Smooth muscle cell of the brain vasculature (primary cell): ENCODE results near the gene TBC1D10B.

ENCODE experiments used
- DNase-seq: peaks from one replicate; pipeline ENCODE4 v3.0.0-alpha.2; 2012; ENCODE audit warnings: low read depth, low spot score

TBC1D10B gene, protein sequence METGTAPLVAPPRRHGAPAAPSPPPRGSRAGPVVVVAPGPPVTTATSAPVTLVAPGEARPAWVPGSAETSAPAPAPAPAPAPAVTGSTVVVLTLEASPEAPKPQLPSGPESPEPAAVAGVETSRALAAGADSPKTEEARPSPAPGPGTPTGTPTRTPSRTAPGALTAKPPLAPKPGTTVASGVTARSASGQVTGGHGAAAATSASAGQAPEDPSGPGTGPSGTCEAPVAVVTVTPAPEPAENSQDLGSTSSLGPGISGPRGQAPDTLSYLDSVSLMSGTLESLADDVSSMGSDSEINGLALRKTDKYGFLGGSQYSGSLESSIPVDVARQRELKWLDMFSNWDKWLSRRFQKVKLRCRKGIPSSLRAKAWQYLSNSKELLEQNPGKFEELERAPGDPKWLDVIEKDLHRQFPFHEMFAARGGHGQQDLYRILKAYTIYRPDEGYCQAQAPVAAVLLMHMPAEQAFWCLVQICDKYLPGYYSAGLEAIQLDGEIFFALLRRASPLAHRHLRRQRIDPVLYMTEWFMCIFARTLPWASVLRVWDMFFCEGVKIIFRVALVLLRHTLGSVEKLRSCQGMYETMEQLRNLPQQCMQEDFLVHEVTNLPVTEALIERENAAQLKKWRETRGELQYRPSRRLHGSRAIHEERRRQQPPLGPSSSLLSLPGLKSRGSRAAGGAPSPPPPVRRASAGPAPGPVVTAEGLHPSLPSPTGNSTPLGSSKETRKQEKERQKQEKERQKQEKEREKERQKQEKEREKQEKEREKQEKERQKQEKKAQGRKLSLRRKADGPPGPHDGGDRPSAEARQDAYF

DNA sequence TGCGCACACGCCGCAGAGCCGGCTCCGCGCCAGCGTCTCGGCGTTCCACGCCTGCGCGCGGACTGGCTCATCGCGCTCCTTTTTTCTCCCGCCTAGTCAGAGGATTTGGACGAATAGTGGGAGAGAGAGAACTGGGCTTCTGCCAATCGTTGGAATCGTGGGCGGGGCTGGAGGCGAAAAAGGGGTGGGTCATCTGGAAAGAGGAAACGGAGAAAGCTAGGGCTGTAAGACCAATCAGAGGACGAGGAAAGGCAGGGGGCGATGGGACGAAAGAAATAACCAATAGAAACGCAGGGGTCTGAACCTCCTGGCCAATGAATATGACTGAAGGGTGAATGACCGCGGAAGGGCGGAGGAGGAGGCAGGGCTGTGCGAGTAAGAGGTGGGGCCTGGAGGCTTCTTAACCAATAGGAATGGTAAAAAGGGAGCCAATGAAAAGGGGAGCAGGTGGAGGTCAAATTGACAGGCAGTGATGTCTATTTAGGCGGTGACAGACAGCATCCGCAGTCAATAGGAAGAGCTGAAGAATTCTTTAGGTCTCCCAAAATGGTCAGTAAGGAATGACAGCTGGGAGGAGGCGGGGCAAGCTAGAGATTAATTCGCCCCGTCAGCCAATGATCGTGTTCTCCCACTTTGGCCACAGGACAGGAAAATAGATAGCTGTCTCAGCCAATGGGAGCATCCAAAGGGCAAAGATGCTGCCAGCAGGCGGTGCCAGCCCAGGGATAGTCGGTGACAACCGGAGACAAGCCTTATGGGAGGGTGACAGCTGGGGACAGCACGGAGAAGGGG lies at the start of gene TBC1D10B:
TBC1D10B (minus strand) TSS at position 39 of the 792 bp plus-strand sequence. CDS start 311 bp downstream, outside the sequence.
- peak; percentile 99 for DNase-seq

DNA sequence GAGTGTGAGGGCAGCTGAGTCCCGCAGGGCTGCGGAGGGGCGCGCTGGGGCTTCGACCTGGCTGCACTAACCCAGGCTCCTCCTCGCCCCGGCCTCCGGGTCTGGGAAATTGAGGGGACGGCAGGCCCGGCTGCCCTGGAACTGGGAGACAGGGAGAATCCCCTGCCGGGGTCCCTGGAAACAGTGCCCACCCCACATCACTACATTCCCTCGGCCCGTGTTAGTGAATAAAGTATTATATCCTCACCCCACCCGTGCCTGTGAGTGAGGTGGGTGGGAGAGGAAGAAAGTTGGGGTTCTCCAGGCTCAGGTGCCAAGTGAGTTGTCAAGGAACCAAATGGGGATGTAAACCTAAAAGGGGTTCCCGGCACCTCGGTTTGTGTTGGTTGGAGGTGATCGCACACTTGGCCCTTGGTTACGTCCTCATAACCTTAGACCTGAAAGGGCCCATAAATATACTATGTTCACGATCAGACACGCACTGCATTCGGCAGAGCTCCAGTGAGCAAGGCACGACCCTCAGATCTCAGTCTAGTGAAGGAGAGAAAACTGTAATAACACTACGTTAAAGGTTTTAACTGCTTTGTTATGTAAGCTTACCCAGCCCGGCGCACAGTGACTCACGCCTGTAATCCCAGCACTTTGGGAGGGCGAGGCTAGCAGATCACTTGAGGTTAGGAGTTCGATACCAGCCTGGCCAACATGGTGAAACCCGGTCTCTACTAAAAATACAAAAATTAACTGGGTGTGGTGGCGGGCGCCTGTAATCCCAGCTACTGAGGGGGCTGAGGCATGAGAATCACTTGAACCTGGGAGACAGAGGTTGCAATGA lies 48.3 kb upstream of the TBC1D10B start:
- no peak for DNase-seq

DNA sequence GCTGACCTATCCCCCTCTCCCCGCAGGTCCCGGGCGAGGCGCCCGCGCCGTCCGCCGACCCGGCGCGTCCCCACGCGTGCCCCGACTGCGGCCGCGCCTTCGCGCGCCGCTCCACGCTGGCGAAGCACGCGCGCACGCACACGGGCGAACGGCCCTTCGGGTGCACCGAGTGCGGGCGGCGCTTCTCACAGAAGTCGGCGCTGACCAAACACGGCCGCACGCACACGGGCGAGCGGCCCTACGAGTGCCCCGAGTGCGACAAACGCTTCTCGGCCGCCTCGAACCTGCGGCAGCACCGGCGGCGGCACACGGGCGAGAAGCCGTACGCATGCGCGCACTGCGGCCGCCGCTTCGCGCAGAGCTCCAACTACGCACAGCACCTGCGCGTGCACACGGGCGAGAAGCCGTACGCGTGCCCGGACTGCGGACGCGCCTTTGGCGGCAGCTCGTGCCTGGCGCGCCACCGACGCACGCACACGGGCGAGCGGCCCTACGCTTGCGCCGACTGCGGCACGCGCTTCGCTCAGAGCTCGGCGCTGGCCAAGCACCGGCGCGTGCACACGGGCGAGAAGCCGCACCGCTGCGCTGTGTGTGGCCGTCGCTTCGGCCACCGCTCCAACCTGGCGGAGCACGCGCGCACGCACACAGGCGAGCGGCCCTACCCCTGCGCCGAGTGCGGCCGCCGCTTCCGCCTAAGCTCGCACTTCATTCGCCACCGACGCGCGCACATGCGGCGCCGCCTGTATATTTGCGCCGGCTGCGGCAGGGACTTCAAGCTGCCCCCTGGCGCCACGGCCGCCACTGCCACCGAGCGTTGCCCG lies 47.4 kb upstream of the TBC1D10B start:
- DNase-seq, result peak; percentile 60

- no peak for DNase-seq
Measured at GRCh38 chr16:30416624-30417528, 46.6 kb upstream of the TBC1D10B start.

DNA sequence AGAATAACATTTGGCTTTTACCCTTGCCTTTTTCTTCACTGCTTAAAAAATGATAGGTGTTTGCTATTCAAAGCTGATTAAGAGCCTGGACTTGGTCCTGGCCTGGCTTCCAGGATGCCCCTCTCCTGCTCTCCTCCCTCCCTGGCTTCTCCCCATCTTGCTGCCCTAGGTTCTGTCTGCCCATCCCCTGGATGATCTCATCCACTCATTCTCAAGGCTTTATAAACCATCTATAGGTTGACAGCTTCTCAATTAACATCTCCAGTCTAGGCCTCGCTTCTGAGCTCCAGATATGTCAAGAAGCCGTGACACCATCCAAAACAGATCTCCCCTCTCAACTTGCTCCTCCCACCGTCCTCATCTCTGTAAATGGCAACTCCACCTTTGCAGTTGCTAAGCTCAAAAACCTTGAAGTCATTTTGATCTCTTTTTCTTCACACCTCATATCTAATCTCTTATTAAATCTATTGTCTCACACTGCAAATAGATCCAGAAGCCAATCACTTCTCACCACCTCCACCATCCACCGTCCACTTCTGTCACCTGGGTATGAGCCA lies 45.8 kb upstream of the TBC1D10B start:
- DNase-seq, result no peak

DNA sequence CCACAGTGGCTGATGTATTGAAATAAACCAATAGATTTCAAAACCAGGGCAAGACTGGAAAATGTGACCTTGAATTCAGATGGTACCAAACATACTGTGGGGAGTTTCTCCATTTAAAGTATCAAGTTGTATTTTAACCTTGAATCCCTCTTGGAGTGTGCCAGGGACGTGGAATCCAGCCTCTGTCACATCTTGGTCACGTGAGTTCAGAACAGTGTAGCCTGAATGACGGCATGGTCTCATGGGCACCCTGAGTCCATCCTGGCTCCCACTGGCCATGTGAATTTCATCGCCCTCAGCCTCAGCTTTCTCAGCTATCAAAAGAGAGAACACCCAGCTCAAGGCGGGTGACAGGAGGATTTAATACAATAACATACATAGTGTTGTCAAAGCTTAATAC lies 43.9 kb upstream of the TBC1D10B start:
- no peak for DNase-seq

GRCh38 chr16:30413112-30413806 lies 43.0 kb upstream of the TBC1D10B start:
- no peak for DNase-seq

DNA sequence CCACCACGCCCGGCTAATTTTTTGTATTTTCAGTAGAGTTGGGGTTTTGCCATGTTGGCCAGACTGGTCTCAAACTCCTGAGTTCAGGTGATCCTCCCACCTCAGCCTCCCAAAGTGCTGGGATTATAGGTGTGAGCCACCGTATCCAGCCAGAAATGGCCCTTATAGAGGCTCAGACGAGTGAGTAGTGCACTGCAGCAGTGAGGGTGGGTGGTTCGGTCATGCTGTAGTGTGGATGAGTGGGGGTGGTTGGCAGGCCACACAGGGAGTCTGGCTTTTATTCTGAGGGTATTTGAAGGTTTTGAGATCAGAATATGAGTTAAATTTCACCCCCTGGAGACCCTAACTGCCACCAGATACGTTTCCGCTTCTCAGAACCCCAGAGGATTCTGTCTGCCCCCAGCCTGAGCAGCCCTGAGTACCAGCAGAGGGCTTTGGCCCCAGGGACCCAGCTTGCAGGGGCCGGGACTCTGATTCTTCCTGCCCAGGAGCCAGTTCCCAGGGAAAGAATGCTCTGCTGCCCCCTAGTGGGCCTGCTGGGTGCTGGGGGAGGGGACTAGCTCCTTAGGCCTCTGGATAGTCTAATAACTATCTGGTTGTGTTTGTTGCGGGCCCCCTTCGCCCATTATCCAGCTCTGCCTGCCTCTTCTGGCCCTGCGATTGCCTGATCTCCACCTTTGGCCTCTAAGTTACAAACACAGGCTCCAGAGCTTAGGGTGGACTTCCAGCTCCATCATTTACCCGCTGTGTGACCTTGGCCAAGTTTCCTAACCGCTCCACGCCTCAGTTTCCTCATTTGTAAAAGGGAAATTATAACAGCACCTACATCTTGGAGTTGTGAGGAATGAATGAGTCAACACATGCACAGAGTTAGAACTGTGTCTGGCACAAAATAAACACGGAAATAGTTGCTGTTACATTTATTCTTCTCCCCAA lies 39.1 kb upstream of the TBC1D10B start:
- DNase-seq, result peak; percentile 64

DNA sequence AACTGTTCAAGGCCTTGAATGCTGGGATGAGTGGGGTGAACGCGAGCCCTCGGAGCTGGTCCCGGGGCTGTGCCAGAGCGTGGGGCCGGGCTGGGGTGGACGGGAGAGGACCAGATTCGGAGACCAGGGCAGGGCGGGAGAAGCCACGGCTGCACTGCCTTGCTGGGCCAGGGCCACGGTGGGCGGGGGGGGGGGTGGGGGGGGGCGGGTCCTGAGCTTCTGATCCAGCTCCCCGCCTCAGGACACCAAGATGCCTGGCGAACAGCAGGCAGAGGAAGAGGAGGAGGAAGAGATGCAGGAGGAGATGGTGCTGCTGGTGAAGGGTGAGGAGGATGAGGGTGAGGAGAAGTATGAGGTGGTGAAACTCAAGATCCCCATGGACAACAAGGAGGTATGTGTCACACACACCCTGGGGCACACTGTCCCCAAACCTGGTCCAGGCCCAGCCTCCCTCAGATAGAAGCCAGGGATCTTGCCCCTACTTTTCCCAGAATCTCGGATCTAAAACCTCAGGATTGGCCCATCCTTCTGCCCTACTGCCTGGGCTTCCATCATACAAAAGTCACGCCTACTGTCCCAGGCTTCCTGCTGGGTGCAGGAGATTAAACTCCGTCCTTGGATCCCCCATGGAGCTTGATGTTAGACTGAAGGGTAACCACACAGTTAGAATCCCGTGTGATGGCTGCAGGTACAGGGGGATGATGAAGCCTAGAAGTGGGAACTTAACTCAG lies 37.7 kb upstream of the TBC1D10B start:
- DNase-seq, result no peak

- DNase-seq, result peak; percentile 63
Measured at GRCh38 chr16:30407102-30407803, 37.0 kb upstream of the TBC1D10B start, which contains the start of gene ZNF771. TSS of gene ZNF771 (plus strand) at chr16:30407606. CDS start at chr16:30408054, 448 bp downstream.

GRCh38 chr16:30406795-30407101 lies 36.5 kb upstream of the TBC1D10B start:
- DNase-seq, result no peak

GRCh38 chr16:30401768-30402425 lies 31.6 kb upstream of the TBC1D10B start:
- no peak for DNase-seq

GRCh38 chr16:30399435-30400186 lies 29.3 kb upstream of the TBC1D10B start:
- no peak for DNase-seq

DNA sequence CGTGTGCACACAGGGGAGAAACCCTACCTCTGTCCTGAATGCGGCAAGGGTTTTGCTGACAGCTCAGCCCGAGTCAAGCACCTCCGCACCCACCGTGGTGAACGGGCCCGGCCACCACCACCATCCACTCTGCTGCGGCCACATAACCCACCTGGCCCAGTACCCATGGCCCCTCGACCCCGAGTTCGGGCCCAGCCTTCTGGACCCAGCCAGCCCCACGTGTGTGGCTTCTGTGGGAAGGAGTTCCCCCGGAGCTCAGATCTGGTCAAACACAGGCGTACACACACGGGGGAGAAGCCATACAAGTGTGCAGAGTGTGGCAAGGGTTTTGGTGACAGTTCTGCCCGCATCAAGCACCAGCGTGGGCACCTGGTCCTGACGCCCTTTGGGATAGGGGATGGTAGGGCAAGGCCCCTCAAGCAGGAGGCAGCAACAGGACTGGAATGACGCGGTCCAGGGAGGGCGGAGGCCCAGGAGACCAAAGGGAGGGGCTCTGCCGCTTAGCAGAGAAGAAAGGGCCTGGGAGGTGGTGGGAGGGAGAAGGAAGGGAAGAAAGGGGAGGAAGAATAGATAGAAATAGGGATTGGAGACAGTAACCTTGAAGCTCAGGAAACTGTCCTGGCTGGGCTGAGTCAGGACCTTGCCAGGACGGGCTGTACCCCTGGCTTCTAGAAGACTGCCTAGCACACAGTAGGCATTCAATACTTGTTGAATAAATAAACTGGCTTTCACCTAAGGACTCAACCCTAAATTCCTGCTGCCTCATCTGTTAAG lies 28.6 kb upstream of the TBC1D10B start:
- no peak for DNase-seq
